ENCODE results near the gene CUTC.

GRCh38 chr10:99689461-99689860, 42.6 kb upstream of the CUTC start:
- TF ChIP-seq, protein P1, sequence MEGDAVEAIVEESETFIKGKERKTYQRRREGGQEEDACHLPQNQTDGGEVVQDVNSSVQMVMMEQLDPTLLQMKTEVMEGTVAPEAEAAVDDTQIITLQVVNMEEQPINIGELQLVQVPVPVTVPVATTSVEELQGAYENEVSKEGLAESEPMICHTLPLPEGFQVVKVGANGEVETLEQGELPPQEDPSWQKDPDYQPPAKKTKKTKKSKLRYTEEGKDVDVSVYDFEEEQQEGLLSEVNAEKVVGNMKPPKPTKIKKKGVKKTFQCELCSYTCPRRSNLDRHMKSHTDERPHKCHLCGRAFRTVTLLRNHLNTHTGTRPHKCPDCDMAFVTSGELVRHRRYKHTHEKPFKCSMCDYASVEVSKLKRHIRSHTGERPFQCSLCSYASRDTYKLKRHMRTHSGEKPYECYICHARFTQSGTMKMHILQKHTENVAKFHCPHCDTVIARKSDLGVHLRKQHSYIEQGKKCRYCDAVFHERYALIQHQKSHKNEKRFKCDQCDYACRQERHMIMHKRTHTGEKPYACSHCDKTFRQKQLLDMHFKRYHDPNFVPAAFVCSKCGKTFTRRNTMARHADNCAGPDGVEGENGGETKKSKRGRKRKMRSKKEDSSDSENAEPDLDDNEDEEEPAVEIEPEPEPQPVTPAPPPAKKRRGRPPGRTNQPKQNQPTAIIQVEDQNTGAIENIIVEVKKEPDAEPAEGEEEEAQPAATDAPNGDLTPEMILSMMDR (IDR thresholded peaks at IDR 0.05): no peak
- no peak for TF ChIP-seq POLR2A (IDR thresholded peaks at IDR 0.05)
- TF ChIP-seq EP300 (IDR thresholded peaks at IDR 0.05): no peak
